GM12878 (cell line): Measurements from ENCODE around the gene CHD9. TPM values are rescaled to one million over a fixed set of nuclear protein-coding genes. Genes with fewer than 3 reads are reported as not detected.

Source experiments
- ATAC-seq: fragments of 200-7000 bp; cut with Tn5 transposase; 3 replicates; pipeline ENCODE4 v1.9.1; 2020; ENCODE audit warnings: mild to moderate bottlenecking, moderate library complexity
- BruUV-seq: library from RNA; stranded (reverse); fragments of 400-500 nt; replicated peaks from 2 replicates; lab custom pipeline; 2021; lab: Mats Ljungman, UMichigan
- CTCF ChIA-PET: fragments of 300-600 bp; sonication (Branson Sonifier 250); formaldehyde crosslinking; extraction: SDS; loops from one replicate; lab custom pipeline; 2021; ENCODE audit warnings: inconsistent platforms; lab: Yijun Ruan, JAX
- POLR2A ChIA-PET: fragments of 350-600 bp; formaldehyde crosslinking; extraction: SDS; loops from one replicate; lab custom pipeline; 2021; ENCODE audit warnings: inconsistent platforms; lab: Charles Lee
- RAD21 ChIA-PET: fragments of 300-600 bp; sonication (Branson Sonifier 250); formaldehyde crosslinking; loops from one replicate; lab custom pipeline; 2023; ENCODE audit warnings: antibody characterized with exemption; ENCODE audit not compliant: unreplicated experiment; lab: Charles Lee
- SMC1A ChIA-PET: fragments of 300-600 bp; sonication (Branson Sonifier 250); formaldehyde crosslinking; loops from one replicate; lab custom pipeline; 2023; ENCODE audit not compliant: unreplicated experiment, uncharacterized antibody; lab: Charles Lee
- DNase-seq: peaks from one replicate; pipeline ENCODE4 v3.0.0-alpha.2; 2011; ENCODE audit warnings: low read depth, low spot score
- FAIRE-seq: peaks from 3 replicates; lab custom pipeline; 2011; peaks lifted over from hg19 to GRCh38; lab: Jason Lieb, UNC
- H2AFZ ChIP-seq: 2 replicates; pipeline ENCODE4 v1.6.0; 2011; ENCODE audit warnings: low read depth, low read length, control low read depth; ENCODE audit not compliant: control insufficient read depth
- H3K27ac ChIP-seq: 2 replicates; pipeline ENCODE4 v1.5.1; 2011; ENCODE audit warnings: control low read depth; ENCODE audit not compliant: control insufficient read depth, insufficient read depth
- H3K27me3 ChIP-seq, 2 experiments: replicated peaks in 1 of 2; 2 replicates each; pipeline versions ENCODE4 v1.6.0 to v1.6.1; 2011; ENCODE audit warnings: low read length in 1 of 2; ENCODE audit not compliant: control insufficient read depth in 2 of 2, insufficient read depth in 2 of 2
- H3K36me3 ChIP-seq, 2 experiments: 2 replicates each; pipeline ENCODE4 v1.5.1; 2011; ENCODE audit warnings: low read length in 1 of 2; ENCODE audit not compliant: control insufficient read depth in 2 of 2, insufficient read depth in 2 of 2
- H3K4me1 ChIP-seq: 2 replicates; pipeline ENCODE4 v1.6.1; 2011; ENCODE audit warnings: mild to moderate bottlenecking, low read length, moderate library complexity, mixed read lengths; ENCODE audit not compliant: control insufficient read depth, insufficient read depth
- H3K4me2 ChIP-seq: 2 replicates; pipeline ENCODE4 v1.6.0; 2011; ENCODE audit warnings: control low read depth; ENCODE audit not compliant: control insufficient read depth, insufficient read depth
- H3K4me3 ChIP-seq: fragments of 200-600 bp; sonication (generic); 2 replicates; pipeline ENCODE4 v1.5.1; 2016
- H3K79me2 ChIP-seq: 2 replicates; pipeline ENCODE4 v1.6.0; 2011; ENCODE audit warnings: low read length; ENCODE audit not compliant: control insufficient read depth, insufficient read depth
- H3K9ac ChIP-seq: 2 replicates; pipeline ENCODE4 v1.8.0; 2011; ENCODE audit warnings: low read length, control low read depth, mixed read lengths; ENCODE audit not compliant: control insufficient read depth, insufficient read depth
- H3K9me3 ChIP-seq: replicated peaks from 3 replicates; pipeline ENCODE4 v1.5.1; 2011; ENCODE audit warnings: mild to moderate bottlenecking, low read length; ENCODE audit not compliant: control insufficient read depth, insufficient read depth
- H4K20me1 ChIP-seq: 2 replicates; pipeline ENCODE4 v1.6.0; 2011; ENCODE audit not compliant: control insufficient read depth, insufficient read depth
- CREB1 ChIP-seq: IDR thresholded peaks from 2 replicates; pipeline ENCODE4 v1.6.1; 2012; ENCODE audit warnings: low read depth, mild to moderate bottlenecking, inconsistent platforms
- HDAC2 ChIP-seq: fragments of 200-600 bp; sonication (generic); IDR thresholded peaks from 2 replicates; pipeline ENCODE4 v1.6.1; 2017
- JUNB ChIP-seq: IDR thresholded peaks from 2 replicates; pipeline ENCODE4 v1.6.1; 2016; ENCODE audit warnings: antibody characterized with exemption, mild to moderate bottlenecking
- RFX5 ChIP-seq: IDR thresholded peaks from 2 replicates; pipeline ENCODE4 v1.6.1; 2011; ENCODE audit warnings: low read depth, low read length, improper control_type of control experiment
- SMAD1 ChIP-seq: fragments of 450-650 bp; IDR thresholded peaks from 2 replicates; pipeline ENCODE4 v1.6.1; 2018; ENCODE audit warnings: mild to moderate bottlenecking, low read depth; ENCODE audit not compliant: partially characterized antibody
- TCF12 ChIP-seq: IDR thresholded peaks from 2 replicates; pipeline ENCODE4 v1.6.1; 2011; ENCODE audit warnings: low read depth, mild to moderate bottlenecking, low read length
- ZNF207 ChIP-seq: fragments of 450-650 bp; IDR thresholded peaks from 2 replicates; pipeline ENCODE4 v1.6.1; 2014; ENCODE audit warnings: antibody characterized with exemption, mild to moderate bottlenecking, borderline replicate concordance
- WGBS: methylation state at CpG from one replicate; pipeline ENCODE4 v1.1.6; 2016; ENCODE audit warnings: low lambda C conversion rate; ENCODE audit not compliant: insufficient replicate concordance, insufficient coverage; ENCODE audit errors: missing lambda C conversion rate; 5-methylcytosine and 5-hydroxymethylcytosine counted together
- in situ Hi-C: fragments of 300-500 bp; cut with MboI; formaldehyde crosslinking; loops from 9 replicates; pipeline ENCODE4 v1.14.3; 2018; ENCODE audit warnings: mixed read lengths
- intact Hi-C: fragments of 100-400 bp; cut with micrococcal nuclease; formaldehyde crosslinking; loops from one replicate; pipeline ENCODE4 v1.14.2; 2022; ENCODE audit not compliant: unreplicated experiment
- polyA plus RNA-seq, 11 experiments: library from polyadenylated mRNA; depleted of rRNA in 4 of 11; unstranded in 6 of 11; stranded (reverse) in 5 of 11; fragments of >200 nt; fragmentation: Nextera tagmentation in 4 of 11; fragmentation: Illumina TruSeq in 1 of 11; extraction: Ambion mirVana in 4 of 11; extraction: Trizol in 1 of 11; gene quantifications; 1 replicate in 1 of 11; 2 replicates in 10 of 11; pipeline versions ENCODE4 v1.2.1 to v1.2.3, GENCODE V29; 2011 to 2016; ENCODE audit warnings: inconsistent platforms in 2 of 11, missing spikeins in 2 of 11, low read depth in 1 of 11
- total RNA-seq, 4 experiments: library from RNA; depleted of rRNA in 3 of 4; stranded (reverse); fragments of >200 nt in 3 of 4; fragmentation: Illumina TruSeq in 1 of 4; extraction: Trizol in 1 of 4; gene quantifications; 2 replicates each; pipeline versions ENCODE4 v1.2.1 to v1.2.3, GENCODE V29; 2013 to 2021
- TF ChIP-seq, protein P1 (sequence below): fragments of 150-350 bp; IDR thresholded peaks from 2 replicates; pipeline ENCODE4 v1.6.1; 2014; ENCODE audit warnings: mild to moderate bottlenecking, low read depth, low read length

The CHD9 gene
- total and polyA plus RNA-seq, 10 of the 15 experiments (the other 5 are each of a cell fraction or from before 2014, with no cell fraction given) = 29.2 to 95.7 (median 54.3) TPM

DNA sequence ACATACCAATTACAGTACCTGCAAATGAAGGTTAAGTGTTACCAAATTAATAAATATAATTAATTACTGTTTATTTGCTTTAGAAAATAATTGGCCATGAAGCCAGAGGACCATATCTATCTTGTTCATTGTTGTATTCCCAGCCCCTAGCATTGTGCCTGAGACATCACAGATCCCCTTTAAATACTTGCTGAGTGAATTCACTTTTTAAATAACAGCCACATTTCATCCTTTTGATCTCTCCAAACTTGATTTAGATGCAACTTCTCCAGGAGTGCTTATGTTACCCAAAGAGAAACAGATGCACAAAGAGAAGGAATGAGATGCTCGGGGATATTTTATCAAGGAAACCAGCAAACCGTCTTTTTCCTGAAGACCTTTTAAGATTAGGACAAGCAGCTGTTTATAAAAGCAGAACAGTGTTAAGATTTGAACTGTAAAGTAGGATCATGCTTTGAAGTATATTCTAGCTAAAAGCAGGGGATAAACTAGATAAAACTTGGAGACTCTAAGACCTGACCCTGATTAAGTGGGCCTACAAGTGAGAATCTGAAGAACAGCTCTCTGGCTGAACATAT is 66.3 kb downstream of the CHD9 start:
- H3K4me3 ChIP-seq = no peak overlapping the region
- intact Hi-C loops (no loop called here), in situ Hi-C loops (no loop called here)
- DNase-seq = no peak
- no peaks in the 10 kb centered on the region; a peak in 2 of 4 replicates for H3K36me3 ChIP-seq
- H3K9ac ChIP-seq = no peak overlapping the region
- H3K4me1 ChIP-seq = peaks cover 8% of the 10 kb centered on the region; the same call in 1 of the 2 replicates
- ChIA-PET CTCF (interaction anchor here (1.0 to 2.2 kb wide), 3 partner anchors 10 to 20 kb away, joined by 3 to 6 read pairs (median 3); no protein-coding TSS in a partner anchor), POLR2A (interaction anchor here (0.5 to 1.0 kb wide), 4 partner anchors 8 to 21 kb away, joined by 3 to 9 read pairs (median 6); no protein-coding TSS in a partner anchor), RAD21 (interaction anchor here (1.0 to 2.7 kb wide), 4 partner anchors 10 to 60 kb away, joined by 3 to 14 read pairs (median 3); no protein-coding TSS in a partner anchor), SMC1A (interaction anchor here (1.0 to 2.9 kb wide), 6 partner anchors 9 to 35 kb away, joined by 3 to 23 read pairs (median 3); no protein-coding TSS in a partner anchor)
- WGBS = 96% methylated on average over 2 of the region's 2 CpGs
- no peaks in the 10 kb centered on the region for H4K20me1 ChIP-seq
- TSS peak; percentile 18 for BruUV-seq
- peak; percentile 32; the same call in 2 of the 3 replicates for ATAC-seq
- TF ChIP-seq, protein P1, sequence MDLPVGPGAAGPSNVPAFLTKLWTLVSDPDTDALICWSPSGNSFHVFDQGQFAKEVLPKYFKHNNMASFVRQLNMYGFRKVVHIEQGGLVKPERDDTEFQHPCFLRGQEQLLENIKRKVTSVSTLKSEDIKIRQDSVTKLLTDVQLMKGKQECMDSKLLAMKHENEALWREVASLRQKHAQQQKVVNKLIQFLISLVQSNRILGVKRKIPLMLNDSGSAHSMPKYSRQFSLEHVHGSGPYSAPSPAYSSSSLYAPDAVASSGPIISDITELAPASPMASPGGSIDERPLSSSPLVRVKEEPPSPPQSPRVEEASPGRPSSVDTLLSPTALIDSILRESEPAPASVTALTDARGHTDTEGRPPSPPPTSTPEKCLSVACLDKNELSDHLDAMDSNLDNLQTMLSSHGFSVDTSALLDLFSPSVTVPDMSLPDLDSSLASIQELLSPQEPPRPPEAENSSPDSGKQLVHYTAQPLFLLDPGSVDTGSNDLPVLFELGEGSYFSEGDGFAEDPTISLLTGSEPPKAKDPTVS = no peak
- TF ChIP-seq CREB1 (no peak), TCF12 (no peak), RFX5 (no peak), HDAC2 (no peak), ZNF207 (no peak), SMAD1 (no peak), JUNB (no peak)
- peaks cover 2% of the 10 kb centered on the region; the same call in 2 of the 3 replicates for H3K9me3 ChIP-seq
- H3K27me3 ChIP-seq = no peaks in the 10 kb centered on the region
- no peak overlapping the region for H3K4me2 ChIP-seq
- no peak overlapping the region for H3K27ac ChIP-seq
- peaks cover 2% of the 10 kb centered on the region for H3K79me2 ChIP-seq
- no peak for FAIRE-seq
- no peak overlapping the region for H2AFZ ChIP-seq
